Neural progenitor cell (in vitro differentiated cells): ENCODE measurements around the gene EGLN3. TPM values are rescaled to one million over a fixed set of nuclear protein-coding genes. Genes with fewer than 3 reads are reported as not detected.
A peak's percentile ranks its signal among the peaks of the same experiment; 100 is the strongest.

ENCODE experiments used
- DNase-seq: peaks from one replicate; pipeline ENCODE4 v3.0.0-alpha.2; 2016; ENCODE audit warnings: low spot score
- H2AFZ ChIP-seq: fragments of 200-600 bp; sonication (generic); replicated peaks from 2 replicates; pipeline ENCODE4 v1.6.1; 2016; ENCODE audit warnings: antibody characterized with exemption
- H3F3A ChIP-seq: fragments of 200-600 bp; sonication (generic); 2 replicates; pipeline ENCODE4 v1.6.1; 2016; ENCODE audit warnings: antibody characterized with exemption, low read depth
- H3K27ac ChIP-seq: fragments of 200-600 bp; sonication (generic); 2 replicates; pipeline ENCODE4 v1.5.1; 2016; ENCODE audit warnings: mild to moderate bottlenecking
- H3K27me3 ChIP-seq: fragments of 200-600 bp; sonication (generic); 2 replicates; pipeline ENCODE4 v1.6.1; 2016; ENCODE audit warnings: mild to moderate bottlenecking, moderate library complexity
- H3K36me3 ChIP-seq: fragments of 200-600 bp; sonication (generic); 2 replicates; pipeline ENCODE4 v1.5.1; 2016
- H3K4me1 ChIP-seq: fragments of 200-600 bp; sonication (generic); 2 replicates; pipeline ENCODE4 v1.6.1; 2016; ENCODE audit warnings: mixed run types
- H3K4me2 ChIP-seq: fragments of 200-600 bp; sonication (generic); 2 replicates; pipeline ENCODE4 v1.6.1; 2016
- H3K4me3 ChIP-seq: fragments of 200-600 bp; sonication (generic); 2 replicates; pipeline ENCODE4 v1.5.1; 2016
- H3K79me2 ChIP-seq: fragments of 200-600 bp; sonication (generic); 2 replicates; pipeline ENCODE4 v1.6.1; 2016; ENCODE audit warnings: low read depth
- H3K9ac ChIP-seq: fragments of 200-600 bp; sonication (generic); 2 replicates; pipeline ENCODE4 v1.6.1; 2016
- H3K9me3 ChIP-seq: fragments of 200-600 bp; sonication (generic); 2 replicates; pipeline ENCODE4 v1.5.1; 2016; ENCODE audit warnings: low read depth
- H4K20me1 ChIP-seq: fragments of 200-600 bp; sonication (generic); 2 replicates; pipeline ENCODE4 v1.6.1; 2016; ENCODE audit warnings: low read depth
- H3K27ac Mint-ChIP-seq: 3 replicates; pipeline ENCODE4 v1.8.0; 2021; ENCODE audit warnings: mixed read lengths
- H3K27me3 Mint-ChIP-seq: 2 replicates; pipeline ENCODE4 v1.8.0; 2022; ENCODE audit warnings: low read depth, mild to moderate bottlenecking, inconsistent platforms, moderate library complexity, mixed read lengths; ENCODE audit not compliant: insufficient read depth
- H3K36me3 Mint-ChIP-seq: 3 replicates; pipeline ENCODE4 v1.8.0; 2021; ENCODE audit warnings: mixed read lengths
- H3K4me1 Mint-ChIP-seq: 3 replicates; pipeline ENCODE4 v1.8.0; 2021; ENCODE audit warnings: mixed read lengths
- H3K4me3 Mint-ChIP-seq: 3 replicates; pipeline ENCODE4 v1.8.0; 2021; ENCODE audit warnings: mild to moderate bottlenecking, moderate library complexity, mixed read lengths
- H3K9me3 Mint-ChIP-seq: 3 replicates; pipeline ENCODE4 v1.8.0; 2020; ENCODE audit warnings: mixed read lengths
- EZH2 ChIP-seq: fragments of 200-600 bp; sonication (generic); IDR thresholded peaks from 2 replicates; pipeline ENCODE4 v1.6.1; 2017; ENCODE audit warnings: antibody characterized with exemption, mild to moderate bottlenecking, moderate library complexity
- EZH2phosphoT487 ChIP-seq: fragments of 200-600 bp; sonication (generic); IDR thresholded peaks from 2 replicates; pipeline ENCODE4 v1.6.1; 2017; ENCODE audit warnings: antibody characterized with exemption
- total RNA-seq: library from RNA; depleted of rRNA; stranded (reverse); fragments of >200 nt; gene quantifications from 2 replicates; pipeline ENCODE4 v1.2.3, GENCODE V29; 2015; ENCODE audit warnings: low replicate concordance
- TF ChIP-seq, protein P1 (sequence below): fragments of 200-600 bp; sonication (generic); IDR thresholded peaks from 2 replicates; pipeline ENCODE4 v1.5.1; 2017; ENCODE audit warnings: antibody characterized with exemption, mild to moderate bottlenecking

The EGLN3 gene
- total RNA-seq, 1 donor from 2014 or later: 73.5 TPM

- H3K4me1 Mint-ChIP-seq: peaks cover 43% of the 10 kb centered on the region
- Histone ChIP-seq H4K20me1 (peaks cover 58% of the 10 kb centered on the region), H3K9ac (no peak overlapping the region), H3F3A (peaks cover 14% of the 10 kb centered on the region), H3K36me3 (no peaks in the 10 kb centered on the region), H3K27me3 (no peaks in the 10 kb centered on the region), H2AFZ (no peak overlapping the region), H3K79me2 (peaks cover 90% of the 10 kb centered on the region), H3K9me3 (no peaks in the 10 kb centered on the region), H3K4me2 (peak overlapping the region; percentile 87), H3K27ac (no peak overlapping the region), H3K4me3 (peak overlapping the region; percentile 65), H3K4me1 (peaks cover 67% of the 10 kb centered on the region)
- peaks cover 6% of the 10 kb centered on the region for H3K36me3 Mint-ChIP-seq
- no peak overlapping the region for H3K27ac Mint-ChIP-seq
- DNase-seq: no peak
- H3K27me3 Mint-ChIP-seq: peaks cover 8% of the 10 kb centered on the region
- TF ChIP-seq EZH2phosphoT487: no peak
- TF ChIP-seq, protein P1, sequence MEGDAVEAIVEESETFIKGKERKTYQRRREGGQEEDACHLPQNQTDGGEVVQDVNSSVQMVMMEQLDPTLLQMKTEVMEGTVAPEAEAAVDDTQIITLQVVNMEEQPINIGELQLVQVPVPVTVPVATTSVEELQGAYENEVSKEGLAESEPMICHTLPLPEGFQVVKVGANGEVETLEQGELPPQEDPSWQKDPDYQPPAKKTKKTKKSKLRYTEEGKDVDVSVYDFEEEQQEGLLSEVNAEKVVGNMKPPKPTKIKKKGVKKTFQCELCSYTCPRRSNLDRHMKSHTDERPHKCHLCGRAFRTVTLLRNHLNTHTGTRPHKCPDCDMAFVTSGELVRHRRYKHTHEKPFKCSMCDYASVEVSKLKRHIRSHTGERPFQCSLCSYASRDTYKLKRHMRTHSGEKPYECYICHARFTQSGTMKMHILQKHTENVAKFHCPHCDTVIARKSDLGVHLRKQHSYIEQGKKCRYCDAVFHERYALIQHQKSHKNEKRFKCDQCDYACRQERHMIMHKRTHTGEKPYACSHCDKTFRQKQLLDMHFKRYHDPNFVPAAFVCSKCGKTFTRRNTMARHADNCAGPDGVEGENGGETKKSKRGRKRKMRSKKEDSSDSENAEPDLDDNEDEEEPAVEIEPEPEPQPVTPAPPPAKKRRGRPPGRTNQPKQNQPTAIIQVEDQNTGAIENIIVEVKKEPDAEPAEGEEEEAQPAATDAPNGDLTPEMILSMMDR: no peak
- no peak for TF ChIP-seq EZH2
- peaks cover 2% of the 10 kb centered on the region for H3K9me3 Mint-ChIP-seq
- H3K4me3 Mint-ChIP-seq: no peak overlapping the region
These were observed 4.0 kb downstream of the EGLN3 start for GRCh38 chr14:33946679-33947476.

- H2AFZ ChIP-seq: no peak overlapping the region
- H3K27ac ChIP-seq: no peak overlapping the region
- peaks cover 23% of the 10 kb centered on the region for H3F3A ChIP-seq
- H3K79me2 ChIP-seq: peaks cover 100% of the 10 kb centered on the region
- no peak for DNase-seq
- TF ChIP-seq EZH2 (no peak), EZH2phosphoT487 (no peak)
- TF ChIP-seq, protein P1: no peak
- peak overlapping the region; percentile 6 for H3K4me3 ChIP-seq
- H3K4me2 ChIP-seq: peak overlapping the region; percentile 22
- Mint-ChIP-seq H3K27ac (no peak overlapping the region), H3K4me1 (peaks cover 42% of the 10 kb centered on the region), H3K27me3 (peaks cover 8% of the 10 kb centered on the region), H3K36me3 (peaks cover 7% of the 10 kb centered on the region), H3K4me3 (no peak overlapping the region), H3K9me3 (peaks cover 2% of the 10 kb centered on the region)
- peaks cover 59% of the 10 kb centered on the region for H4K20me1 ChIP-seq
- H3K9me3 ChIP-seq: no peaks in the 10 kb centered on the region
- H3K4me1 ChIP-seq: peaks cover 72% of the 10 kb centered on the region
- H3K9ac ChIP-seq: no peak overlapping the region
- H3K36me3 ChIP-seq: no peaks in the 10 kb centered on the region
- H3K27me3 ChIP-seq: no peaks in the 10 kb centered on the region
These were observed 5.4 kb downstream of the EGLN3 start for GRCh38 chr14:33945210-33946088.

DNA sequence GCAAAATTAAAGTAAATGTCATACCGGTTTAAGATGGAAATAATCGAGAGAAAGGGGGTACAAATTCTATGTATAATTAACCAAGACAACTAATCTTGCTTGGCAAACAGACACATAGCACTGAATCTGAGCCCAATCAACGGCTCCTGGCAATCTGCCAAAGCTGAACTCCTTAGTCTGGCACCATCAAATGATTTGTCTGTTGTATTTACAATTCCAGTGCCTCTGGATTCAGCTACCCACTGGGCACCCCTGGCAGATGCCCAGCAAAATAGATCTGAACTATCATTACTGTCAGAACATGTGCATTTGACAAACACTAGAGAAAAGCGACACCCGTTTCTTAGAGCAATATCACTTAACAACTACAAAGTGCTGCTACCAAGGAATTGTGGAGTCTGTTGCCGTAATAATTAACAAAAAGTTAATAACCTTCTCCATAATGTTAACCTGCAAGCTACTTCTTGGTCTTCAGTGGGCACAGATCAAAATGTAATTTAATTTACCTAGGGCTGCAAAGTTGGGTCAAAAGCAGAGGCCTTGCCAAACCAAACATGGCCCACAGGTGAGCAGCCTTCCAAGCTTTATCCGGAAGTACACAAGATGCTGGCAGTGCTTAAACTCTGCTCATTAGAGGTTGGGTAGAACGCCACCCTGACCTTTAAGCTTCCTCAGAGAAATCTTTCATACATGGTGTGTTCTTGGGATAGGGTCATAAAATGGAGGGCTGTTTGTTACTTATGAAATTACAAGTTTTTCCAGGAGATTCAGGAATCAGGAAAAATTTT, 7.6 kb downstream of the EGLN3 start:
- H2AFZ ChIP-seq: no peak overlapping the region
- peaks cover 93% of the 10 kb centered on the region for H3K4me1 ChIP-seq
- H3K9me3 Mint-ChIP-seq: peaks cover 2% of the 10 kb centered on the region
- no peak for DNase-seq
- H3K9ac ChIP-seq: no peak overlapping the region
- peaks cover 7% of the 10 kb centered on the region for H3K36me3 Mint-ChIP-seq
- TF ChIP-seq EZH2 (no peak), EZH2phosphoT487 (no peak)
- TF ChIP-seq, protein P1: no peak
- no peak overlapping the region for H3K4me3 ChIP-seq
- no peaks in the 10 kb centered on the region for H3K9me3 ChIP-seq
- H3K27ac ChIP-seq: peak overlapping the region; percentile 22
- no peaks in the 10 kb centered on the region for H3K36me3 ChIP-seq
- peaks cover 40% of the 10 kb centered on the region for H3F3A ChIP-seq
- H4K20me1 ChIP-seq: peaks cover 38% of the 10 kb centered on the region
- peak overlapping the region; percentile 7 for H3K4me2 ChIP-seq
- no peak overlapping the region for H3K27ac Mint-ChIP-seq
- H3K4me3 Mint-ChIP-seq: no peak overlapping the region
- H3K4me1 Mint-ChIP-seq: peaks cover 39% of the 10 kb centered on the region
- peaks cover 100% of the 10 kb centered on the region for H3K79me2 ChIP-seq
- H3K27me3 ChIP-seq: no peaks in the 10 kb centered on the region
- H3K27me3 Mint-ChIP-seq: no peaks in the 10 kb centered on the region
